HCT116 (cell line): ENCODE measurements around the gene TNS3.

Experiments
- POLR2A ChIP-seq: IDR thresholded peaks from 2 replicates; pipeline ENCODE4 v1.7.0; 2011; ENCODE audit warnings: borderline replicate concordance; ENCODE audit not compliant: insufficient read depth, insufficient read length; ENCODE audit errors: extremely low read depth
- REST ChIP-seq: IDR thresholded peaks from 2 replicates; pipeline ENCODE4 v1.6.1; 2012; ENCODE audit warnings: low read depth
- SP1 ChIP-seq: IDR thresholded peaks from 2 replicates; pipeline ENCODE4 v1.6.1; 2012; ENCODE audit warnings: low read depth
- TF ChIP-seq, protein P1 (sequence below), 3 experiments: fragments of 200-600 bp in 1 of 3; sonication (generic) in 1 of 3; IDR thresholded peaks in 2 of 3; conservative IDR thresholded peaks in 1 of 3; 2 replicates each; pipeline ENCODE4 v1.5.1; 2012 to 2017; ENCODE audit warnings: low read depth in 2 of 3, low read length in 2 of 3, antibody characterized with exemption in 1 of 3, borderline replicate concordance in 1 of 3, control low read depth in 1 of 3, mild to moderate bottlenecking in 1 of 3, mixed read lengths in 1 of 3, mixed run types in 1 of 3, moderate library complexity in 1 of 3; ENCODE audit not compliant: insufficient read depth in 1 of 3

GRCh38 chr7:47521816-47522561 lies 59.9 kb downstream of the TNS3 start:
- TF ChIP-seq, protein P1, sequence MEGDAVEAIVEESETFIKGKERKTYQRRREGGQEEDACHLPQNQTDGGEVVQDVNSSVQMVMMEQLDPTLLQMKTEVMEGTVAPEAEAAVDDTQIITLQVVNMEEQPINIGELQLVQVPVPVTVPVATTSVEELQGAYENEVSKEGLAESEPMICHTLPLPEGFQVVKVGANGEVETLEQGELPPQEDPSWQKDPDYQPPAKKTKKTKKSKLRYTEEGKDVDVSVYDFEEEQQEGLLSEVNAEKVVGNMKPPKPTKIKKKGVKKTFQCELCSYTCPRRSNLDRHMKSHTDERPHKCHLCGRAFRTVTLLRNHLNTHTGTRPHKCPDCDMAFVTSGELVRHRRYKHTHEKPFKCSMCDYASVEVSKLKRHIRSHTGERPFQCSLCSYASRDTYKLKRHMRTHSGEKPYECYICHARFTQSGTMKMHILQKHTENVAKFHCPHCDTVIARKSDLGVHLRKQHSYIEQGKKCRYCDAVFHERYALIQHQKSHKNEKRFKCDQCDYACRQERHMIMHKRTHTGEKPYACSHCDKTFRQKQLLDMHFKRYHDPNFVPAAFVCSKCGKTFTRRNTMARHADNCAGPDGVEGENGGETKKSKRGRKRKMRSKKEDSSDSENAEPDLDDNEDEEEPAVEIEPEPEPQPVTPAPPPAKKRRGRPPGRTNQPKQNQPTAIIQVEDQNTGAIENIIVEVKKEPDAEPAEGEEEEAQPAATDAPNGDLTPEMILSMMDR (IDR thresholded peaks at IDR 0.05 in 2 of 3, conservative IDR thresholded peaks at IDR 0.05 in 1 of 3; ENCODE audit: borderline replicate concordance in 1 of 3, insufficient read depth in 1 of 3, low read depth in 2 of 3, low read length in 2 of 3): no peak
- TF ChIP-seq REST: no peak
- no peak for TF ChIP-seq SP1
- no peak for TF ChIP-seq POLR2A
